WERI-Rb-1 (cell line): ENCODE results near the gene POLA1.
"Not testable (repeated sequence)": the region's sequence is repeated elsewhere in the genome, so short reads cannot be mapped to it uniquely, and the experiment has no call there.

ENCODE experiments used
- DNase-seq: peaks from one replicate; pipeline ENCODE4 v3.0.0-alpha.2; 2020
- H3K27ac ChIP-seq: fragments of 250-450 bp; sonication (Bioruptor Pico); 2 replicates; pipeline ENCODE4 v1.5.1; 2020; ENCODE audit warnings: mild to moderate bottlenecking, moderate library complexity
- H3K27me3 ChIP-seq: fragments of 250-450 bp; sonication (Bioruptor Pico); 2 replicates; pipeline ENCODE4 v1.5.1; 2021; ENCODE audit warnings: mild to moderate bottlenecking, low read depth, moderate library complexity; ENCODE audit not compliant: insufficient read depth, severe bottlenecking
- H3K36me3 ChIP-seq: fragments of 250-450 bp; sonication (Bioruptor Pico); 2 replicates; pipeline ENCODE4 v1.5.1; 2020; ENCODE audit warnings: mild to moderate bottlenecking, moderate library complexity
- H3K4me3 ChIP-seq: 2 replicates; pipeline ENCODE4 v1.5.1; 2011; ENCODE audit warnings: low read depth, mild to moderate bottlenecking, control low read depth, low read length
- H3K9me3 ChIP-seq: fragments of 250-450 bp; sonication (Bioruptor Pico); 2 replicates; pipeline ENCODE4 v1.5.1; 2021; ENCODE audit warnings: mild to moderate bottlenecking, moderate library complexity; ENCODE audit not compliant: severe bottlenecking
- CTCF ChIP-seq: IDR thresholded peaks from 2 replicates; pipeline ENCODE4 v1.5.1; 2011; ENCODE audit warnings: low read depth, mild to moderate bottlenecking, control low read depth, inconsistent platforms, low read length

The POLA1 gene

GRCh38 chrX:24648495-24648894, 45.2 kb upstream of the POLA1 start:
- H3K27ac ChIP-seq, result no peak overlapping the region
- no peak overlapping the region for H3K4me3 ChIP-seq
- H3K27me3 ChIP-seq, result peaks cover 12% of the 10 kb centered on the region
- no peak for DNase-seq
- no peak for TF ChIP-seq CTCF
- H3K9me3 ChIP-seq, result no peaks in the 10 kb centered on the region
- H3K36me3 ChIP-seq, result no peaks in the 10 kb centered on the region

GRCh38 chrX:24651783-24652182, 41.9 kb upstream of the POLA1 start:
- Histone ChIP-seq H3K27ac (no peak overlapping the region), H3K27me3 (peaks cover 6% of the 10 kb centered on the region), H3K9me3 (no peaks in the 10 kb centered on the region), H3K36me3 (no peaks in the 10 kb centered on the region), H3K4me3 (no peak overlapping the region)
- no peak for DNase-seq
- TF ChIP-seq CTCF, result no peak

GRCh38 chrX:24655679-24656078, 38.0 kb upstream of the POLA1 start:
- not testable (repeated sequence) for DNase-seq, H3K9me3 ChIP-seq, H3K36me3 ChIP-seq, H3K27me3 ChIP-seq, H3K4me3 ChIP-seq, H3K27ac ChIP-seq
- peak; percentile 26; the same call in 1 of the 2 replicates for TF ChIP-seq CTCF

- Histone ChIP-seq H3K9me3 (no peaks in the 10 kb centered on the region), H3K36me3 (no peaks in the 10 kb centered on the region), H3K4me3 (no peak overlapping the region), H3K27me3 (no peaks in the 10 kb centered on the region), H3K27ac (no peak overlapping the region)
- DNase-seq, result no peak
- TF ChIP-seq CTCF, result no peak
These were observed 35.9 kb upstream of the POLA1 start for GRCh38 chrX:24657671-24658386.

DNA sequence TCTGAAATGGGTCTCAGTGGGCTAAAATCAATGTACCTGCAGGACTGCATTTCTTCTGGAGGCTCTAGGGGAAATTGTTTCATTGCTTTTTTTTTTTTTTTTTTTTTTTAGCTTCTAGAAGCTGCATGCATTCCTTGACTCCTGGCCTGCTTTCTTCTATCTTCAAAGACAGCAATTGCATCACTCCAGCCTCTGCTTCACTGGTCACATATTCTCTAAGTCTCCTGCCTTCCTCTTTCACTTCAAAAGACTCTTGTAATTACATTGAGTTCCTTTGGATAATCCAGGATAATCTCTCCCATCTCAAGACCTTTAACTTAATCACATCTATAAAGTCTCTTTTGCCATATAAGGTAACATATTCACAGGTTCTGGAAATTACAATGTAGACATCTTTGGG, 35.3 kb upstream of the POLA1 start:
- no peak for TF ChIP-seq CTCF
- H3K9me3 ChIP-seq, result no peaks in the 10 kb centered on the region
- DNase-seq, result no peak
- H3K27me3 ChIP-seq, result no peaks in the 10 kb centered on the region
- H3K27ac ChIP-seq, result no peak overlapping the region
- no peak overlapping the region for H3K4me3 ChIP-seq
- no peaks in the 10 kb centered on the region for H3K36me3 ChIP-seq

GRCh38 chrX:24659106-24659505, 34.6 kb upstream of the POLA1 start:
- H3K27me3 ChIP-seq, result peaks cover 1% of the 10 kb centered on the region
- no peaks in the 10 kb centered on the region for H3K36me3 ChIP-seq
- no peak for TF ChIP-seq CTCF
- no peak overlapping the region; the same call in 1 of the 2 replicates for H3K27ac ChIP-seq
- DNase-seq, result no peak
- H3K4me3 ChIP-seq, result no peak overlapping the region
- H3K9me3 ChIP-seq, result no peaks in the 10 kb centered on the region
